GM21423 (cell line): ENCODE measurements around the gene SAMD4A.

Experiments
- ATAC-seq: cut with Tn5 transposase; IDR thresholded peaks from one replicate; pipeline ENCODE4 v1.9.1; 2021; ENCODE audit warnings: mild to moderate bottlenecking, moderate library complexity; ENCODE audit not compliant: unreplicated experiment

The SAMD4A gene

GRCh38 chr14:54653712-54654469, 87.0 kb downstream of the SAMD4A start:
- no peak for ATAC-seq

GRCh38 chr14:54654605-54655004, 87.7 kb downstream of the SAMD4A start:
- ATAC-seq, result no peak

GRCh38 chr14:54658836-54659235, 91.9 kb downstream of the SAMD4A start:
- ATAC-seq, result no peak

DNA sequence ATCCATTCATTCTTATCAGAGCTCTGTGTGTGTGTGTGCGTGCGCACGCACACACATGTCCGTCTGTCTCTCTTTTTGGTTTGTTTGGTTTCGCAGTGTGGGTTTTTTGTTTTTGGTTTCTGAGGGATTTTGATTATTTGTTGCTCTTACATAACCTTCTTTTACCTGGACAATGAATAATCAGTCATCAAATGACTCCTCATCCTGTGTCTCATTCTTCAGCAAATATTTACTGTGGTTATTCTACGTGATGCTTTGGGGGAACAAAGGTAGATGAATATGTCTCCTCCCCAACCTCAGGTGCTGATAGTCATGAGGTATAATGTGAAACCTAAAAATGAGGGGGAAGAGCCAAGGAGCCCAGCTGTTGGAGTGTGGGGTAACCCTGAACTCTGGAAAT, 92.4 kb downstream of the SAMD4A start:
- no peak for ATAC-seq

DNA sequence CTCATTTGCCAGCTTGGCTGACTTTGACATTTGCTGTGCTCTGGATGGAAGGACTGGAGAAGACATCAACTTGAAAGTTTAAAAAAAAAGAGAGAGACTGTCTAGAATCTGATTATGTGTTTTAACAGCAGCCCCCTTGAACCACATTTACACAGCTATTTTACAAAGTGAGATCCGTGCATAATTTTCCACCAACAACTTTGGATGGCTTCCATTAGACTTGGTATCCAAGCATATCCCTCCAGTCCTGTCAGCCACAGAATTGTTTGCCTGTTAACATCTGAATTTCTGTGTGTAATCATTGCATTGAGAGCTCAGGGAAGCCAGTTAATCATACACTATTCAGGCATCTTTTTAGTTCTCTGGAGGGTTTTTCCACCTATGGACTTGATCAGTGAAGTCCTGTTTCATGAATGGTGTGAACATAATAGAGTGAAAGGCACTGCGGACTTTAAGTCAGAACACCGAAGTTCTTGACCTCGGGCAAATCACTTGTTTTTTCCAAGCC, 93.7 kb downstream of the SAMD4A start:
- no peak for ATAC-seq

- ATAC-seq, result no peak
Observed at GRCh38 chr14:54662491-54663133, 95.7 kb downstream of the SAMD4A start.

- no peak for ATAC-seq
Observed at GRCh38 chr14:54664961-54665360, 98.0 kb downstream of the SAMD4A start.

GRCh38 chr14:54665946-54666345, 99.0 kb downstream of the SAMD4A start:
- ATAC-seq, result no peak

DNA sequence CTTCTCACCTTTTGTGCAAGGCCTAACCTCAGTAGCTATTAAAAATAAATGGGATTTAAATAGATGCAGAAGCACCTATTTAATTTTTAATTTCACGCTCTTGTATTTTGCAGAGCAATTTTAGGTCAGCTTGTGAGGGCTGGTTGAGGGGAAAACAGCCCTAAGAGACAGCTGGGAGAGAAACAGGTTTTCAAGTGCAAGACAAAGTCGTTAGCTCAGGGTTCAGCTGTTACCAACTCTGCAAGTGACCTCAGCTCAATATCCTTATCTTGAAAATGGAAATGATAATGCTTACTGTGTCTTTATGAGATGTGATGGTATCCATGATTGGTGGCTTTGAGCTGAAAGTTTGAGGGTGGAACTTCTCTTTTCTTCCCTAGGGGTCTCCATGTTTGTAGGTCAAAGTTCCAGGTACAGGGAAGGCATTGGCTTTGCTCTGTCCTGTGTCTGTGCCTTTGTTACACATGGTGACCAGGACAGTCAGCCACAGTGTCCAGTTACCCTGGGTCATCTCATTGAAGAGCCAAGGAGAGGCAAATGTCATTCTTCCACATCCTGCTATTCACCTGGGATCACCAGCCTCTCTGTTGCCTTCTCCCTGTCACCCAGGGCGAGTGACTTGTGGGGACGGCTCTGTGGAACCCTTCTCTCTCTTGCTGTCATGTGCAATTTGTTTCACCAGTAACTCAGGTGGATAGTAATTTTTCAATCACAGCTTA, 100.3 kb downstream of the SAMD4A start:
- no peak for ATAC-seq

DNA sequence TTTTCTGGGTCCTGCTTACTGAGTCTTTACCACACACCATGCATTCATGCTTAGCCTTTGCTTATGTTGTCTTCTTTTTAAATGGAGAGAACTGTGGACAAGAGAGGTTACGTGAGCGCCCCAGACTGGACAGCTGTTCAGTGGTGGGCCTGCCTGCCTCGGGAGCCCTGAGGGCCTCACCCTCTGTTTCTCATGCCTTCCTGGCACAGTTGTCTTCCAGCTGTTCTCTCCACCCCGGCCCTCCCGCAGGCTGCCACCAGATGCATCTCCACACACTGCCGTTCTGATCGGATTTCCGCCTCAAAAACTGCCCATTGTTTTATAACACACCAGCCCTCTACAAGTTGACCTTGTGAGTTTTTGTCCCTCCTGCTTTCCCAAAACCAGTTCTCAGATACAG, 100.8 kb downstream of the SAMD4A start:
- no peak for ATAC-seq

GRCh38 chr14:54669721-54670561, 103.0 kb downstream of the SAMD4A start:
- no peak for ATAC-seq

GRCh38 chr14:54671537-54671936, 104.6 kb downstream of the SAMD4A start:
- no peak for ATAC-seq

DNA sequence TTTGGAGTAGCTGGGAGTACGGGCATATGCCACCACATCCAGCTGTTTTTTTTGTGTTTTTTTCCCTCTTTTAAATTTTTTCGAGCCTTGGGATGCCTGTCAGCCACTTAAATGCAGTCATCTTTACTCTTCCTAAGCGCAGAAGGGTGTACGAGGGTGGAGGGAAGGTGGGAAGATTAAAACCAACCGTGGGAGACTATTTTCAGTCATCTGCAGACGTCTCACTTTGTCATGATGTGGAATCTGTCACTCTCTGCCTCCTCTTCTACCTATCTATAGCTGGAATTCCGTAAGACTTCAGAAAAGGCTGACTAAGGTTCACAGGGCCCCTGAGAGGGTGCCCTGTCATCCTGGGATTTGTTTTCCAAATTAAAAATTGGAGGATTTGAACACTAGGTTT, 105.3 kb downstream of the SAMD4A start:
- ATAC-seq, result no peak

- ATAC-seq, result no peak
Observed at GRCh38 chr14:54672688-54673087, 105.8 kb downstream of the SAMD4A start.

DNA sequence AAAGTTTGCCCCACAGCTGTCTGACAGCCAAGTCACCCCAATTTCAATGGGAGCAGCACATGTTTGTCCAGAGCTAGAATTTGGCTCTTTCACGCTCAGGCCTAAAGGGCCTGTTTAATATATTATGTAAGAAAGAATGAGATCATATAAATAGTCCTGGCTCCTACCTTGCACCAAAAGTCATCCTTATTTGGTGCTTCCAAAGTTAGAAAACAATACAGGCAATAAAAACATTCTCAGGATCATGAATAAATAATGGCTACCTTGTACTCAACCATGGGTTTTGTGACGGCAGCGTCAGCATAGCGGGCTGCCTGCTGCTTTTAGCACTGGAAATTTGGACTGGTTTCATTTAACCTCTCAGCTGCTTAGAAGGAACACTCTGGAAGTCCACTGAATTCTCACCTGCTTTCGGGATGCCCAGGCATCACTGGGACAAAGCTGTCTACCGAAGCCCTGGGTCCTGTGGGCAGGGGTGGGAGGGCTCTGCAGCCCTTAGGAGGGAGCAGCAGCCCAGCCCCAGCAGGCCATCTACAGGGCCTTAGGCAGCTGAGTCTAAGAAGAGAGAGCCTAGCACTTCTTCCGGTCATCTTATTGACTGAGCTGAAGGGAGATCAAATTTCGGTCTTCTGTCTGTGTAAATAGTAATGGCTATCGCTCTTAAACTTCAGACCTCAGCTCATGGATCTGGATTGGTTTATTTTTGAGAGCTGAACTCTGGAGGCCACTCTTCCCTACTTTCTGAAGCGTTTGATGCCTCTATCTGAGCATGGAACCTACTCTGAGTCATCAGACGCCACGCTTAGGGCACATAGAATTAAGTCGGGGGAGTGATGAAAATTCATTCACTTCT, 106.5 kb downstream of the SAMD4A start:
- no peak for ATAC-seq

DNA sequence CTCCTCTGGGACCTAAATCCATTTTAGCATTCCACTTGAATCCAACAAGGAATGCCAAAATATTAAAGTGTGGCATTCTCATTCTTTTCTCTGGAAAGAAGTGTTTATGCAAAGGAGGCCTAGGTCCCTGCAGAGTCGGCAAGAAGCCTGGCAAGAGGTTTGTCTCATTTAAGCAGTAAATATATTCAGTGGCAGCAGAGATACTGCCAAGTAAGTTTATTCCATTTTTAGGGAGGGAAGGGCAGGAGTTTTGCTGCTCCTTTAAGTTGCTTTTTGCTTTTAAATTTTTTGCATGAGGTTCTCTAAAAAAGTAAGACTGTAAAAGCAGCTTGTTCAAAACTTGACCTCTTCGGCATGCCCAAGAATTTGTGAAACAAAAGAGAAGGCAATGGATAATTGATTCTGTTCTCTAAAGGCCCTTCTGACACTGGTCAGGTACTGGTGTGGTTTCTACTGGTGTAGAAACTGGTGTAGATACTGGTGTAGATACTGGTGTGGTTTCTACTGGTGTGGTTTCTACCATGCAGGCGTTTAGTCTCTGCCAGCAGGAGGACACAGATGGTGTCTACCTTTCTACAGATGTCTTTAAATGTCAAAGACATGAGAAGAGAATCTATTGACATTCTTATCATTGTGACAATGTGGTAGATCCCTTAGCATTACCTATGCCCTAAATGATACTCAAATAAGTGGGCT, 107.3 kb downstream of the SAMD4A start:
- no peak for ATAC-seq

- ATAC-seq, result no peak
Observed at GRCh38 chr14:54675236-54676128, 108.6 kb downstream of the SAMD4A start.
